Left ventricle myocardium inferior (tissue), 1 donor: ENCODE data around the gene PODXL2. TPM values are rescaled to one million over a fixed set of nuclear protein-coding genes. Genes with fewer than 3 reads are reported as not detected.

Experiments
- DNase-seq: peaks from one replicate; pipeline ENCODE4 v3.0.0-alpha.2; 2020
- H3K27ac ChIP-seq: fragments of 200-600 bp; replicated peaks from 2 replicates; pipeline ENCODE4 v1.8.0; 2021
- H3K27me3 ChIP-seq: fragments of 200-600 bp; 2 replicates; pipeline ENCODE4 v1.8.0; 2021; ENCODE audit warnings: low read depth
- H3K36me3 ChIP-seq: fragments of 200-600 bp; 2 replicates; pipeline ENCODE4 v1.8.0; 2021
- H3K4me1 ChIP-seq: fragments of 200-600 bp; 2 replicates; pipeline ENCODE4 v1.8.0; 2021
- H3K4me3 ChIP-seq: fragments of 200-600 bp; 2 replicates; pipeline ENCODE4 v1.8.0; 2021; ENCODE audit warnings: mild to moderate bottlenecking, moderate library complexity
- H3K9me3 ChIP-seq: fragments of 200-600 bp; replicated peaks from 2 replicates; pipeline ENCODE4 v1.8.0; 2021
- intact Hi-C: fragments of 100-400 bp; cut with micrococcal nuclease; formaldehyde crosslinking; loops from one replicate; pipeline ENCODE4 v1.11.0; 2022
- total RNA-seq: library from RNA; stranded (reverse); fragmentation: NEBNext Ultra II Directional; extraction: Animal tissue kit (Norgen Biotek cat#: 25700); gene quantifications from one replicate; pipeline ENCODE4 v1.2.1, GENCODE V29; 2021
- TF ChIP-seq, protein P1 (sequence below): fragments of 200-600 bp; IDR thresholded peaks from 2 replicates; pipeline ENCODE4 v1.8.0; 2021; ENCODE audit warnings: antibody characterized with exemption, mild to moderate bottlenecking, borderline replicate concordance
- donor health status: DM: no; HTN: yes; CAD: no; lungs with severe emphysema.

The PODXL2 gene
- total RNA-seq, 1 donor from 2014 or later, result 1.7 TPM

DNA sequence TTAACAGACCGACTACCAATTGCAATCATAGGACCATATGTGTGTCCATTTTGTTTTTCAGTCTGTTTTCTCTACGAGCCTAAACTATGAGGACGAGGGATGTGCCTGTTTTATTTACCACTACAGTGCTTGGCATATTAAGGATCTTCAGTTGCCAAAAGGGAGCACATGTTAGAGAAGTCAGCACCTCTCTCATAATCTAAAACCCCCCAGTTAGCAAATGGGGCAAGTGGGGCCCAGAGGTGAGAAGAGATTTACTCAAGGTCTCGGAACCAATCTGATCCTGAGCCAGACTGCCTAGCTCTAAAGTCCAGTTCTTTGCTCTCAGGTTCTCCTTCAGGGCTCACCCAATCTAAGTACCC lies 578 bp upstream of the PODXL2 start:
- Histone ChIP-seq H3K27me3 (peaks cover 38% of the 10 kb centered on the region), H3K36me3 (no peaks in the 10 kb centered on the region), H3K27ac (no peak overlapping the region), H3K4me1 (peaks cover 11% of the 10 kb centered on the region), H3K4me3 (no peak overlapping the region), H3K9me3 (no peaks in the 10 kb centered on the region)
- DNase-seq, result no peak
- TF ChIP-seq, protein P1, sequence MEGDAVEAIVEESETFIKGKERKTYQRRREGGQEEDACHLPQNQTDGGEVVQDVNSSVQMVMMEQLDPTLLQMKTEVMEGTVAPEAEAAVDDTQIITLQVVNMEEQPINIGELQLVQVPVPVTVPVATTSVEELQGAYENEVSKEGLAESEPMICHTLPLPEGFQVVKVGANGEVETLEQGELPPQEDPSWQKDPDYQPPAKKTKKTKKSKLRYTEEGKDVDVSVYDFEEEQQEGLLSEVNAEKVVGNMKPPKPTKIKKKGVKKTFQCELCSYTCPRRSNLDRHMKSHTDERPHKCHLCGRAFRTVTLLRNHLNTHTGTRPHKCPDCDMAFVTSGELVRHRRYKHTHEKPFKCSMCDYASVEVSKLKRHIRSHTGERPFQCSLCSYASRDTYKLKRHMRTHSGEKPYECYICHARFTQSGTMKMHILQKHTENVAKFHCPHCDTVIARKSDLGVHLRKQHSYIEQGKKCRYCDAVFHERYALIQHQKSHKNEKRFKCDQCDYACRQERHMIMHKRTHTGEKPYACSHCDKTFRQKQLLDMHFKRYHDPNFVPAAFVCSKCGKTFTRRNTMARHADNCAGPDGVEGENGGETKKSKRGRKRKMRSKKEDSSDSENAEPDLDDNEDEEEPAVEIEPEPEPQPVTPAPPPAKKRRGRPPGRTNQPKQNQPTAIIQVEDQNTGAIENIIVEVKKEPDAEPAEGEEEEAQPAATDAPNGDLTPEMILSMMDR, result no peak
- intact Hi-C loops, result no loop called here

DNA sequence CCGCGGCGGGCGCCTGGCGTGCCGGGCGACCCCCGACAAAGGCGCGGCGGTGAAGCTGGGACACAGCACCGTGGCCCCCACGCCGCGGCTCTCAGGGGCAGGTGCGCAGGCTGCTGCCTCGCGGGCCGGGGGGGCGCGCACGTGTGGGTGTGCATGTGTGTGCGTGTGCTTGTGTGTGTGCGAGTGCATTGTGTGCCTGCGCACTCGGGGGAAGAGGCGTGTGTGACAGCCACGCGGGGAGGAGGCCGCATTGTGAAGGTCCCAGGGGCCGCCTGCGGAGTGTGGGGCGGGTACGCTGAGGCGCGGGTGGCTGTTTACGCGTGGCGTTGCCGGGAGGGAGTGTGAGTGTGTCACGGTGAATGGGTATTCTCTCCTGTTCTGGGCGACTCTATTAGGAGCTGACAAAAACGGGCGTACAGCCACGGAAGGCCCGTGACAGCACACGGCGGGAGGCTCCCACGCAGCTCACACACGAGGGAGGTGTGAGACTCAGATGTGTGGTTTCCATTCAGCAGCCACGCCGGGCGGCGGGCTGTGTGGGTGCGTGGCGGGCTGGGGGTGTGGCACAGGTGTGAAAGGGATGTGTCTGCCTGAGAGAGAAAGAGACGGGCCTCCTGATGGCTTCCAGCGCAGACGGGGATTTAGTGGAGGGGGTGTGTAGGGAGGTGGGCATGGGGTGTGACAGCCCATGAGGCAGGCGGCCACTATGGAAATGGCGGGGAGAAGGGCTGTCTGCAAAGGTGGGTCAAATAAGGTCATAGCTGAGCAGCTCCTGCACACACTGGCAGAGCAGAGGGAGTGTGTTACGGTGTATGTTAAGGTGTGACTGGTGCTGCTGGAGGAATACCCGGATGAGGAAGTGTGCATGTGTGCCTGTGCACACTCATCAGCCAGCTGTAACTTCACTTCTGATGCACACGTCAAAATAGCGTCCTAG lies 750 bp downstream of the PODXL2 start:
- Histone ChIP-seq H3K27ac (no peak overlapping the region), H3K4me1 (peaks cover 11% of the 10 kb centered on the region), H3K9me3 (no peaks in the 10 kb centered on the region), H3K4me3 (peak overlapping the region; percentile 69), H3K27me3 (peaks cover 38% of the 10 kb centered on the region), H3K36me3 (no peaks in the 10 kb centered on the region)
- no peak for DNase-seq
- TF ChIP-seq, protein P1, result no peak
- intact Hi-C loops, result no loop called here

DNA sequence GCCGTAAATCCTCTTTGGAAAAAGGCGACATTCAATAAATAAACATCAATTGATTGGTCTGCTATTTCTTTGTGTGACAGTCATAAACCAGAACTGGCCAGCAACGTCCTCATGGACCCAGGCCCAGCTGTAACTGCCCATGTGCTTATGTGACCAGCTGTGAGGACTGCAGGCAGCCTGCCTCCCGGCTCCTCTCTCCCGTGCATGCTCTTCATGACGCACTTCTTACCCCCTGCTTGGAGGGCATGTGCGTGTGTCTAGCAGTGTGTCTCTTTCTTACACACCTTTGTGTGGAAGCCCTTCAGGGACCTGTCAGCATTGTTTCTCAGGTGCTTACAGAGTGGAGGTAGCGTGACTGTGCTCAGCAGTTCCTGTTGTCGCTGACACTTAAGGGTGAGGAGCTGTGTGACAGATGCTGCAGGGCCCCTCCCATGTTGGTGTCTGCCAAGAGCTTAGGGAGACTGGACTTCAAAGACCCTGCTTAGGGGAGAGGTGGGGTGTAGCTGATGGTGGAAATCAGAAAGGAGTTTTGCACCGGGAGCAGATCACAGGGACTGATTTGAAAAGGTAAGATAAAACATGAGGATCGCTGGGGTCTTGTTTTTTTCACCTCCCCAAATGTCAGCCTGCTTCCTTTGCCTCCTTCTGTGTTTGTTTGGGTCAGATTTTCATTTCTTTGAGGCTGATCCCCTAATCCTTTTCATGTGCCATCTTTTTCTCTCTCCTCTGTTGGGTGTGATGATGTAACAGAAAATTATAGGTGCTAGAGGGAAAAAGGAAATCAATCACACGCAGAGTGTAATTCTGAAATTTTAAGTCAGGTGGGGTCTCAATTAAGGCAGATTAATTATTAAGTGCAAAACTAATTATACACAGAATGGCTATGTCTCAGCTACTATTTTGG lies 2.1 kb downstream of the PODXL2 start:
- no peaks in the 10 kb centered on the region for H3K36me3 ChIP-seq
- DNase-seq, result no peak
- peaks cover 11% of the 10 kb centered on the region for H3K4me1 ChIP-seq

DNA sequence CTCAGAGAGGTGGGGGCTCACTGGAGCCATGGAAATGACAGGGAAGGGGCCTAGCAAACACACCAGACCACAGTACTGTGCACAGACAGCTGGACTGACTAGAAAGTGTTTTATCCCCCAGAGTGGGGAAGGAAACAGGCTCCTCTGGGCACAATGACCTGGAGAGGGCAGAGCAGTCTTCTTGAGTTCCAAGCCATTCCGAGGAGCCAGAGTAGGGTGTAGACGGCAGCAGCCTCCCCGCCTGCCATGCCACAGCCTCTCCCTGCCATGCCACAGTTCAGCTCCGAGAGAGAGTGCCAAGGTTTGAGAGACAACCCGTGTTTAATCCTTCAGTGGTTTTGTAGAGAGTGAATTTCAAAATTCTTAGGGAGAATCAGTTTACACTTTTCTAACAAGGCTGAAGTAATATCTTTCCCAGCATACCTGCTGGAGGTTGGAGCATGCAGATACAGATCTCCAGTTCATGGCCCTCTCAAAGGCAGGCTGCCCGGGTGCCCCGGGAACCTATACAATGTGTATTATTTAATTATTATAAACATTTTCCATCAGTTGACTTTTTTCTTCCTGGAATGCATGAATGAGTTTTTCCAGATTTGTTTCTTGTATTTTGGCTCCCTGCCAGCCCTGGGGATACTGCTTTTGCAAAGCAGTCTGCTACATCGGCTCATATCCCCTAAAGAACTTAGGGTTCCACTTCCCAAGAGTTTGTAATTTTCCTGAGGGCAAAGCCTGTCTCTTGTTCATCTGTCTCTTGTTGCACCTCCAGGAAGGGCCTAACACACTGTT lies 3.2 kb downstream of the PODXL2 start:
- H3K9me3 ChIP-seq, result no peaks in the 10 kb centered on the region
- peaks cover 47% of the 10 kb centered on the region for H3K27me3 ChIP-seq
- DNase-seq, result no peak
- H3K36me3 ChIP-seq, result no peaks in the 10 kb centered on the region
- intact Hi-C loops, result no loop called here
- TF ChIP-seq, protein P1, result no peak
- H3K27ac ChIP-seq, result no peak overlapping the region
- H3K4me3 ChIP-seq, result no peak overlapping the region
- peaks cover 11% of the 10 kb centered on the region for H3K4me1 ChIP-seq

More for the DNA sequence above, 2.1 kb downstream of the PODXL2 start:
- H3K27ac ChIP-seq, result no peak overlapping the region
- H3K9me3 ChIP-seq, result no peaks in the 10 kb centered on the region
- intact Hi-C loops, result no loop called here
- H3K4me3 ChIP-seq, result no peak overlapping the region
- H3K27me3 ChIP-seq, result peaks cover 38% of the 10 kb centered on the region
- TF ChIP-seq, protein P1, result no peak

DNA sequence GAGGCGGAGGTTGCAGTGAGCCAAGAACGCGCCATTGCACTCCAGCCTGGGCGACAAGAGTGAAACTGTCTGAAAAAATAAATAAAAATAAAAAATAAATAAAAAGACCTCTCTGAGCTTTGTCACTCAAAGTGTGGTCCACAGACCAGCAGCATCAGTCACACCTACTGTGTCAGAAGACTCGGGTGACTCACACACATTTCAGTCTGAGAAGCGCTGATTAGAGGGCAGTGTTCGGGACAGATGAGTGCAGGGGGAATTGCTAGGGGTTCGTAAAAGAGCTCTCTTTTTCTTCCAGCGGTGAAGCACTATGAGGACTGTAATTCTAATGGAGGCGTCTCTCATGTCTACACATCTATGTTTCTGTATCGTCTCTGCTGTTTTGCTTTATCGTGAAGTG lies 5.7 kb downstream of the PODXL2 start:
- Histone ChIP-seq H3K27me3 (peaks cover 44% of the 10 kb centered on the region), H3K9me3 (no peaks in the 10 kb centered on the region), H3K27ac (no peak overlapping the region), H3K4me1 (peaks cover 7% of the 10 kb centered on the region), H3K4me3 (no peak overlapping the region), H3K36me3 (no peaks in the 10 kb centered on the region)
- TF ChIP-seq, protein P1, result no peak
- intact Hi-C loops, result no loop called here
- no peak for DNase-seq
